Transverse colon (tissue), 4 donors: ENCODE data around the gene PHACTR2. TPM values are rescaled to one million over a fixed set of nuclear protein-coding genes. Genes with fewer than 3 reads are reported as not detected.

Experiments used
- DNase-seq: peaks from one replicate; pipeline ENCODE4 v3.0.0-alpha.2; 2019
- H3K27ac ChIP-seq, 4 donors: fragments of 200-600 bp; sonication (generic); 2 replicates each; pipeline ENCODE4 v1.5.1; 2016 to 2018; ENCODE audit warnings: inconsistent platforms in 4 of 4
- H3K27me3 ChIP-seq: fragments of 200-600 bp; sonication (generic); 2 replicates; pipeline ENCODE4 v1.5.1; 2017; ENCODE audit warnings: inconsistent platforms
- H3K36me3 ChIP-seq, 4 donors: fragments of 200-600 bp; sonication (generic); 2 replicates each; pipeline ENCODE4 v1.5.1; 2017 to 2019; ENCODE audit warnings: inconsistent platforms in 4 of 4
- H3K4me1 ChIP-seq, 4 donors: fragments of 200-600 bp; sonication (generic); 2 replicates each; pipeline ENCODE4 v1.5.1; 2017 to 2020; ENCODE audit warnings: inconsistent platforms in 4 of 4
- H3K4me3 ChIP-seq, 4 donors: fragments of 200-600 bp; sonication (generic); 1 replicate in 1 of 4; 2 replicates in 3 of 4; pipeline versions ENCODE4 v1.5.1 to v1.6.1; 2017 to 2019; ENCODE audit warnings: inconsistent platforms in 4 of 4
- H3K9me3 ChIP-seq, 2 donors: fragments of 200-600 bp; sonication (generic); 2 replicates each; pipeline ENCODE4 v1.5.1; 2017 to 2019; ENCODE audit warnings: inconsistent platforms in 2 of 2
- CTCF ChIP-seq, 5 experiments: fragments of 200-600 bp in 3 of 5; fragments of 450-650 bp in 2 of 5; sonication (generic) in 3 of 5; IDR thresholded peaks; 1 replicate in 2 of 5; 2 replicates in 3 of 5; pipeline ENCODE4 v1.5.1; 2016 to 2017; ENCODE audit warnings: antibody characterized with exemption in 5 of 5, inconsistent platforms in 3 of 5, mild to moderate bottlenecking in 2 of 5, moderate library complexity in 1 of 5
- EP300 ChIP-seq: sonication (generic); formaldehyde crosslinking; IDR thresholded peaks from one replicate; pipeline ENCODE4 v1.6.1; 2017; ENCODE audit warnings: antibody characterized with exemption, low read depth
- POLR2A ChIP-seq: fragments of 450-650 bp; IDR thresholded peaks from one replicate; pipeline ENCODE4 v1.6.1; 2016; ENCODE audit warnings: antibody characterized with exemption, mild to moderate bottlenecking, moderate library complexity
- POLR2AphosphoS5 ChIP-seq, 3 donors: sonication (generic); formaldehyde crosslinking; IDR thresholded peaks; one replicate each; pipeline ENCODE4 v1.6.1; 2016; ENCODE audit warnings: antibody characterized with exemption in 3 of 3
- WGBS, 2 donors: methylation state at CpG; one replicate each; pipeline ENCODE4 v1.1.5; 2018; ENCODE audit warnings: low coverage in 1 of 2; 5-methylcytosine and 5-hydroxymethylcytosine counted together
- in situ Hi-C, 4 donors: fragments of 200-750 bp; cut with MboI; loops; one replicate each; pipeline versions ENCODE4 v1.15.0 to v1.15.1; 2017; ENCODE audit warnings: low sequenced_read_pairs in 3 of 4, low pct_ligation_motif_present in 1 of 4, low pct_unique_long_range_greater_than_20kb in 1 of 4
- intact Hi-C: fragments of 100-400 bp; cut with DNase I; formaldehyde crosslinking; loops from one replicate; pipeline ENCODE4 v1.15.1; 2023; ENCODE audit warnings: low total_unique reads
- total RNA-seq, 4 donors: library from RNA; depleted of rRNA; stranded (reverse); fragments of >200 nt; gene quantifications; one replicate each; pipeline ENCODE4 v1.1.0, GENCODE V29; 2016

The PHACTR2 gene
- total RNA-seq, 4 donors from 2014 or later: 38.6 to 56.8 (median 48.7) TPM

- intact Hi-C loops (no loop called here), in situ Hi-C loops (no loop called here)
- peaks cover 0 to 13% (median under 1%) of the 10 kb centered on the region in 4 donors for H3K4me1 ChIP-seq
- WGBS, 2 donors: 40 to 46% methylated on average over 2 of the region's 2 CpGs
- H3K36me3 ChIP-seq: no peaks in the 10 kb centered on the region
- H3K9me3 ChIP-seq: no peaks in the 10 kb centered on the region
- H3K27me3 ChIP-seq: no peaks in the 10 kb centered on the region
- H3K4me3 ChIP-seq: no peak overlapping the region
- no peak for DNase-seq
- TF ChIP-seq EP300: no peak
- TF ChIP-seq POLR2AphosphoS5 (IDR thresholded peaks at IDR 0.05): no peak
- TF ChIP-seq CTCF (IDR thresholded peaks at IDR 0.05): no peak
- TF ChIP-seq POLR2A: no peak
- H3K27ac ChIP-seq: no peak overlapping the region
Measured at GRCh38 chr6:143752459-143752858, 74.7 kb downstream of the PHACTR2 start.

- DNase-seq: no peak
- WGBS, 2 donors: 80 to 84% methylated on average over 4 of the region's 4 CpGs
- H3K9me3 ChIP-seq: no peaks in the 10 kb centered on the region
- H3K36me3 ChIP-seq: no peaks in the 10 kb centered on the region
- H3K4me3 ChIP-seq: no peak overlapping the region
- intact Hi-C loops: no loop called here
- in situ Hi-C loops: no loop called here
- no peak overlapping the region for H3K27ac ChIP-seq
- TF ChIP-seq POLR2A (no peak), EP300 (no peak)
- H3K4me1 ChIP-seq: peaks cover 0 to 6% (median 0%) of the 10 kb centered on the region in 4 donors
- no peaks in the 10 kb centered on the region for H3K27me3 ChIP-seq
Measured at GRCh38 chr6:143753678-143754077, 75.9 kb downstream of the PHACTR2 start.

GRCh38 chr6:143754204-143754603 is 76.4 kb downstream of the PHACTR2 start:
- in situ Hi-C loops: no loop called here
- intact Hi-C loops: no loop called here
- 81% methylated on average over 4 of the region's 4 CpGs; no CpG with 5 or more reads in 1 of the 2 donors for WGBS, 2 donors

GRCh38 chr6:143755301-143755744 is 77.6 kb downstream of the PHACTR2 start:
- Histone ChIP-seq H3K27ac (no peak overlapping the region), H3K4me3 (no peak overlapping the region), H3K27me3 (no peaks in the 10 kb centered on the region), H3K4me1 (peaks cover 0 to 6% (median 0%) of the 10 kb centered on the region in 4 donors), H3K36me3 (no peaks in the 10 kb centered on the region), H3K9me3 (no peaks in the 10 kb centered on the region)
- intact Hi-C loops (no loop called here), in situ Hi-C loops (no loop called here)
- no peak for DNase-seq
- WGBS, 2 donors: 45 to 52% methylated on average over 4 to 5 of the region's 5 CpGs
- TF ChIP-seq CTCF (IDR thresholded peaks at IDR 0.05): no peak
- TF ChIP-seq POLR2AphosphoS5 (IDR thresholded peaks at IDR 0.05): peak in 1 of 3 donors; percentile 26
- no peak for TF ChIP-seq POLR2A
- TF ChIP-seq EP300: no peak

More at GRCh38 chr6:143754204-143754603, 76.4 kb downstream of the PHACTR2 start:
- no peak overlapping the region for H3K27ac ChIP-seq
- no peaks in the 10 kb centered on the region for H3K27me3 ChIP-seq
- H3K4me3 ChIP-seq: no peak overlapping the region
- no peaks in the 10 kb centered on the region for H3K9me3 ChIP-seq
- peaks cover 0 to 6% (median 0%) of the 10 kb centered on the region in 4 donors for H3K4me1 ChIP-seq
- H3K36me3 ChIP-seq: no peaks in the 10 kb centered on the region
- DNase-seq: no peak
- no peak for TF ChIP-seq POLR2AphosphoS5 (IDR thresholded peaks at IDR 0.05)
- no peak for TF ChIP-seq EP300
- TF ChIP-seq POLR2A: no peak
- TF ChIP-seq CTCF (IDR thresholded peaks at IDR 0.05): no peak

GRCh38 chr6:143757346-143757832 is 79.6 kb downstream of the PHACTR2 start:
- intact Hi-C loops: no loop called here
- TF ChIP-seq EP300 (no peak), CTCF (IDR thresholded peaks at IDR 0.05) (no peak), POLR2AphosphoS5 (IDR thresholded peaks at IDR 0.05) (no peak)
- WGBS, 2 donors: 91 to 92% methylated on average over 4 to 5 of the region's 5 CpGs

More at GRCh38 chr6:143757346-143757832, 79.6 kb downstream of the PHACTR2 start:
- Histone ChIP-seq H3K9me3 (no peaks in the 10 kb centered on the region), H3K36me3 (no peaks in the 10 kb centered on the region), H3K4me1 (peaks cover 0 to 4% (median 0%) of the 10 kb centered on the region in 4 donors), H3K27ac (no peak overlapping the region), H3K27me3 (no peaks in the 10 kb centered on the region), H3K4me3 (no peak overlapping the region)
- no peak for DNase-seq
- in situ Hi-C loops: no loop called here
